Neuronal stem cell (in vitro differentiated cells): Measurements from ENCODE around the gene FLAD1.
"Not testable (repeated sequence)": the region's sequence is repeated elsewhere in the genome, so short reads cannot be mapped to it uniquely, and the experiment has no call there.

Experiments used
- DNase-seq: peaks from one replicate; pipeline ENCODE4 v3.0.0-alpha.2; 2013; ENCODE audit warnings: low spot score
- H2AFZ ChIP-seq: one replicate; pipeline ENCODE4 v1.6.1; 2013; ENCODE audit warnings: mild to moderate bottlenecking, low read length, inconsistent platforms
- H2AK5ac ChIP-seq: 2 replicates; pipeline ENCODE4 v1.6.1; 2013; ENCODE audit warnings: low read depth, mild to moderate bottlenecking, inconsistent platforms, low read length, moderate library complexity, mixed read lengths
- H2BK120ac ChIP-seq: 2 replicates; pipeline ENCODE4 v1.6.1; 2013; ENCODE audit warnings: low read depth, mild to moderate bottlenecking, inconsistent platforms, low read length, moderate library complexity, mixed read lengths
- H2BK12ac ChIP-seq: one replicate; pipeline ENCODE4 v1.6.1; 2013; ENCODE audit warnings: low read length, inconsistent platforms
- H2BK15ac ChIP-seq: 2 replicates; pipeline ENCODE4 v1.6.1; 2013; ENCODE audit warnings: mild to moderate bottlenecking, low read length, inconsistent platforms, mixed read lengths
- H2BK5ac ChIP-seq: one replicate; pipeline ENCODE4 v1.6.1; 2013; ENCODE audit warnings: inconsistent platforms, mild to moderate bottlenecking, low read length, moderate library complexity
- H3K14ac ChIP-seq: one replicate; pipeline ENCODE4 v1.6.1; 2013; ENCODE audit warnings: low read length, inconsistent platforms
- H3K18ac ChIP-seq: 2 replicates; pipeline ENCODE4 v1.6.1; 2013; ENCODE audit warnings: low read length, inconsistent platforms
- H3K23ac ChIP-seq: 2 replicates; pipeline ENCODE4 v1.6.1; 2013; ENCODE audit warnings: low read depth, mild to moderate bottlenecking, mixed read lengths, low read length, inconsistent platforms; ENCODE audit not compliant: poor library complexity
- H3K27ac ChIP-seq: replicated peaks from 3 replicates; pipeline ENCODE4 v1.5.1; 2013; ENCODE audit warnings: low read length, inconsistent platforms
- H3K27me3 ChIP-seq, 3 experiments: 2 replicates each; pipeline ENCODE4 v1.6.1; 2013; ENCODE audit warnings: low read length in 3 of 3, mild to moderate bottlenecking in 2 of 3, inconsistent platforms in 1 of 3, low read depth in 1 of 3, mixed read lengths in 1 of 3, moderate library complexity in 1 of 3; ENCODE audit not compliant: control insufficient read depth in 3 of 3, insufficient read depth in 3 of 3
- H3K36me3 ChIP-seq, 2 donors: replicated peaks in 1 of 2; 2 replicates each; pipeline ENCODE4 v1.6.1; 2013; ENCODE audit warnings: low read length in 2 of 2; ENCODE audit not compliant: control insufficient read depth in 2 of 2, insufficient read depth in 2 of 2
- H3K4ac ChIP-seq: 2 replicates; pipeline ENCODE4 v1.6.1; 2013; ENCODE audit warnings: inconsistent platforms, mild to moderate bottlenecking, low read length, moderate library complexity
- H3K4me1 ChIP-seq, 2 donors: 1 replicate in 1 of 2; 2 replicates in 1 of 2; pipeline ENCODE4 v1.6.1; 2013; ENCODE audit warnings: low read length in 2 of 2, low read depth in 1 of 2; ENCODE audit not compliant: control insufficient read depth in 2 of 2, insufficient read depth in 1 of 2
- H3K4me2 ChIP-seq: one replicate; pipeline ENCODE4 v1.6.1; 2013; ENCODE audit warnings: mild to moderate bottlenecking, low read length, inconsistent platforms; ENCODE audit not compliant: insufficient read depth, poor library complexity, severe bottlenecking
- H3K4me3 ChIP-seq, 2 donors: 2 replicates each; pipeline ENCODE4 v1.5.1; 2013; ENCODE audit warnings: low read length in 2 of 2, mild to moderate bottlenecking in 2 of 2, inconsistent platforms in 1 of 2, moderate library complexity in 1 of 2
- H3K79me1 ChIP-seq: one replicate; pipeline ENCODE4 v1.6.1; 2013; ENCODE audit warnings: low read depth, mild to moderate bottlenecking, inconsistent platforms, low read length, moderate library complexity
- H3K9ac ChIP-seq: one replicate; pipeline ENCODE4 v1.6.1; 2013; ENCODE audit warnings: mild to moderate bottlenecking, low read depth, low read length, inconsistent platforms; ENCODE audit not compliant: poor library complexity
- H3K9me3 ChIP-seq, 2 donors: replicated peaks in 1 of 2; 2 replicates each; pipeline versions ENCODE3 to v1.6.1; 2013; ENCODE audit warnings: low read length in 2 of 2, mild to moderate bottlenecking in 2 of 2, inconsistent platforms in 1 of 2, low read depth in 1 of 2, mixed read lengths in 1 of 2, moderate library complexity in 1 of 2; ENCODE audit not compliant: control insufficient read depth in 2 of 2, insufficient read depth in 1 of 2
- H4K8ac ChIP-seq: one replicate; pipeline ENCODE4 v1.6.1; 2013; ENCODE audit warnings: low read depth, mild to moderate bottlenecking, inconsistent platforms, low read length, moderate library complexity
- H4K91ac ChIP-seq: one replicate; pipeline ENCODE4 v1.6.1; 2013; ENCODE audit warnings: low read length, low read depth, mild to moderate bottlenecking, inconsistent platforms; ENCODE audit not compliant: poor library complexity
- whole genome bisulfite sequencing, 2 donors: extraction: QIAGEN DNeasy Blood & Tissue Kit; methylation state at CpG; one replicate each; pipeline ENCODE4 v1.1.7; 2013; ENCODE audit warnings: missing lambda C conversion rate in 2 of 2, mixed read lengths in 1 of 2; ENCODE audit not compliant: insufficient read length in 2 of 2, insufficient replicate concordance in 1 of 2; ENCODE audit errors: extremely low coverage in 2 of 2; 5-methylcytosine and 5-hydroxymethylcytosine counted together

FLAD1 gene

GRCh38 chr1:154974808-154975408, 8.2 kb upstream of the FLAD1 start:
- Histone ChIP-seq H2BK120ac (no peak overlapping the region), H3K4me1 (peaks cover 22 to 31% of the 10 kb centered on the region in 2 donors), H3K9ac (peak overlapping the region; percentile 71), H2AK5ac (no peak overlapping the region), H3K4me2 (peak overlapping the region; percentile 93), H3K4me3 (peak overlapping the region; percentile 56 to 79), H3K4ac (no peak overlapping the region), H2AFZ (peak overlapping the region; percentile 74), H3K14ac (no peak overlapping the region), H4K91ac (no peak overlapping the region), H3K27ac (peak overlapping the region; percentile 86), H2BK12ac (no peak overlapping the region), H2BK15ac (no peak overlapping the region), H3K18ac (peak overlapping the region; percentile 58), H3K36me3 (peaks cover 11 to 35% of the 10 kb centered on the region in 2 donors), H2BK5ac (peak overlapping the region; percentile 84), H4K8ac (no peak overlapping the region), H3K79me1 (peaks cover 4% of the 10 kb centered on the region), H3K9me3 (no peaks in the 10 kb centered on the region), H3K23ac (peak overlapping the region; percentile 56), H3K27me3 (no peaks in the 10 kb centered on the region)
- DNase-seq = peak; percentile 99
- WGBS, 2 donors = no CpG with 5 or more reads among the region's 30 CpGs

GRCh38 chr1:154975409-154976059, 7.6 kb upstream of the FLAD1 start:
- H3K23ac ChIP-seq = no peak overlapping the region
- H2BK120ac ChIP-seq = no peak overlapping the region
- no peak overlapping the region for H4K91ac ChIP-seq
- H3K4me3 ChIP-seq = peak overlapping the region; percentile 56 to 79
- H2BK5ac ChIP-seq = peak overlapping the region; percentile 84
- H3K27ac ChIP-seq = peak overlapping the region; percentile 86
- H3K4me2 ChIP-seq = peak overlapping the region; percentile 93
- no peak overlapping the region for H2BK15ac ChIP-seq
- no peak overlapping the region for H2BK12ac ChIP-seq
- no peak overlapping the region for H3K14ac ChIP-seq
- no peak for DNase-seq
- WGBS, 2 donors = no CpG with 5 or more reads among the region's 24 CpGs
- H3K27me3 ChIP-seq = no peaks in the 10 kb centered on the region
- no peak overlapping the region for H2AK5ac ChIP-seq
- H3K4me1 ChIP-seq = peaks cover 18 to 28% of the 10 kb centered on the region in 2 donors
- no peak overlapping the region for H4K8ac ChIP-seq
- H3K9ac ChIP-seq = peak overlapping the region; percentile 80
- H3K18ac ChIP-seq = peak overlapping the region; percentile 39
- H3K79me1 ChIP-seq = no peaks in the 10 kb centered on the region
- H3K9me3 ChIP-seq = no peaks in the 10 kb centered on the region
- peaks cover 11 to 41% of the 10 kb centered on the region in 2 donors for H3K36me3 ChIP-seq
- H2AFZ ChIP-seq = no peak overlapping the region
- H3K4ac ChIP-seq = no peak overlapping the region

- Histone ChIP-seq H3K4me1 (peaks cover 5 to 15% of the 10 kb centered on the region in 2 donors), H3K36me3 (peaks cover 13 to 51% of the 10 kb centered on the region in 2 donors)
- not testable (repeated sequence) for H2BK12ac ChIP-seq, H4K8ac ChIP-seq, H4K91ac ChIP-seq, H2BK120ac ChIP-seq, H3K18ac ChIP-seq, H2BK5ac ChIP-seq, DNase-seq, H2BK15ac ChIP-seq, H3K9ac ChIP-seq, H3K4me3 ChIP-seq, H2AFZ ChIP-seq, H3K79me1 ChIP-seq, H3K4me2 ChIP-seq, H3K9me3 ChIP-seq, H2AK5ac ChIP-seq, H3K27ac ChIP-seq, H3K14ac ChIP-seq, H3K23ac ChIP-seq, H3K4ac ChIP-seq, H3K27me3 ChIP-seq
- no CpG with 5 or more reads among the region's 3 CpGs for WGBS, 2 donors
These were observed 5.4 kb upstream of the FLAD1 start for GRCh38 chr1:154977762-154978161.

GRCh38 chr1:154978360-154978759, 4.8 kb upstream of the FLAD1 start:
- Histone ChIP-seq H3K4me1 (peaks cover 2 to 11% of the 10 kb centered on the region in 2 donors), H3K79me1 (peaks cover 2% of the 10 kb centered on the region), H3K23ac (no peak overlapping the region), H3K18ac (no peak overlapping the region), H2AFZ (no peak overlapping the region), H2BK120ac (no peak overlapping the region), H3K36me3 (peaks cover 13 to 51% of the 10 kb centered on the region in 2 donors), H4K91ac (no peak overlapping the region), H3K14ac (no peak overlapping the region), H2AK5ac (no peak overlapping the region), H3K4me3 (no peak overlapping the region), H4K8ac (no peak overlapping the region), H2BK15ac (no peak overlapping the region), H3K4me2 (no peak overlapping the region), H3K27ac (no peak overlapping the region), H2BK12ac (no peak overlapping the region), H2BK5ac (no peak overlapping the region), H3K9me3 (no peaks in the 10 kb centered on the region), H3K4ac (no peak overlapping the region), H3K9ac (no peak overlapping the region), H3K27me3 (no peaks in the 10 kb centered on the region)
- DNase-seq = no peak
- no CpG with 5 or more reads among the region's 3 CpGs for WGBS, 2 donors
